ENCODE measurements around the gene BCAS3. TPM values are rescaled to one million over a fixed set of nuclear protein-coding genes. Genes with fewer than 3 reads are reported as not detected.
"Not testable (repeated sequence)": the region's sequence is repeated elsewhere in the genome, so short reads cannot be mapped to it uniquely, and the experiment has no call there.

The BCAS3 gene
- total RNA-seq, 2 experiments from 2014 or later, result 7.2 to 7.5 TPM

- intact Hi-C loops (cut with micrococcal nuclease), result no loop called here
- CTCF ChIA-PET, result interaction anchor here (0.9 kb wide), 1 partner anchor 27 kb away, joined by 3 read pairs; no protein-coding TSS in a partner anchor
- no peak overlapping the region for H3K27ac Mint-ChIP-seq
- no peaks in the 10 kb centered on the region for H3K27me3 Mint-ChIP-seq (ENCODE audit: low read depth)
- no peak for DNase-seq
- peaks cover 2% of the 10 kb centered on the region for H3K4me1 Mint-ChIP-seq (ENCODE audit: low read depth)
- peaks cover 2% of the 10 kb centered on the region for H3K36me3 Mint-ChIP-seq (ENCODE audit: low read depth)
- H3K4me3 Mint-ChIP-seq, result no peak overlapping the region
- H3K9me3 Mint-ChIP-seq, result peaks cover 3% of the 10 kb centered on the region
Measured at GRCh38 chr17:60748204-60748603, 70.6 kb downstream of the BCAS3 start.

DNA sequence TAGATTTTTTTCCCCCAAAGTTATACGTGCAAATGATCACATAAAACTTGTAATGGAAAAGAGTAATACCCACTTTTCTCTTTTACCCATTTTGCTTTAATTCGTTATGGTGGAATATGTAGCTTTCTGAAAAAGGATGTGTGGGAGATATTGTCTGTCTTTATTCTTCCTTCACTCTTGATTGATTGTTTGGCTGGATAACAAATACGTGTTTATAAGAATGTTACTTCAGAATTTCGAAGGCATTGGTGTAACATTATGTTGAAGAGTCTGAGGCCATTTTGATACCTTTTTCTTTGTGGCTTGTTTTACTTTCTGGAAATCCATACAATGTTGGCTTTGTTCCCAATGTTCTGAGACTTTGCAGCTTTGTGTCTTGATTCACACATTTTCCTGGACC lies 71.4 kb downstream of the BCAS3 start:
- no peak for DNase-seq
- Mint-ChIP-seq H3K27ac (no peak overlapping the region), H3K36me3 (ENCODE audit: low read depth) (peaks cover 2% of the 10 kb centered on the region), H3K4me3 (no peak overlapping the region), H3K27me3 (ENCODE audit: low read depth) (no peaks in the 10 kb centered on the region), H3K4me1 (ENCODE audit: low read depth) (peaks cover 2% of the 10 kb centered on the region), H3K9me3 (peaks cover 3% of the 10 kb centered on the region)
- intact Hi-C loops (cut with micrococcal nuclease), result no loop called here
- CTCF ChIA-PET, result no interaction called here

DNA sequence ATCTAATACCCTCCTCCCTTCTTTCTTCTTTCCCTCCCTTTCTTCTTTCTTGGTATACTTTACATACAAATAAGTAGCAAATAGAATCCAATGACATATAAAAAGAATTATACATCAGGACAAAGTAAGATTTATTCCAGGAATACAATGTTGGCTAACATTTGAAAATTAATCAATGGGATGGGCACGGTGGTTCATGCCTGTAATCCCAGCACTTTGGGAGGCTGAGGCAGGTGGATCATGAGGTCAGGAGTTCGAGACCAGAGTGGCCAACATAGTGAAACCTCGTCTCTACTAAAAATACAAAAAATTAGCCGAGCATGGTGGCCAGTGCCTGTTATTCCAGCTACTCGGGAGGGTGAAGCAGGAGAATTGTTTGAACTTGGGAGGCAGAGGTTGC lies 72.1 kb downstream of the BCAS3 start:
- Mint-ChIP-seq H3K4me1 (ENCODE audit: low read depth) (peaks cover 2% of the 10 kb centered on the region), H3K4me3 (no peak overlapping the region), H3K9me3 (peaks cover 3% of the 10 kb centered on the region), H3K27me3 (ENCODE audit: low read depth) (no peaks in the 10 kb centered on the region), H3K27ac (no peak overlapping the region), H3K36me3 (ENCODE audit: low read depth) (peaks cover 2% of the 10 kb centered on the region)
- CTCF ChIA-PET, result no interaction called here
- DNase-seq, result no peak
- intact Hi-C loops (cut with micrococcal nuclease), result no loop called here

DNA sequence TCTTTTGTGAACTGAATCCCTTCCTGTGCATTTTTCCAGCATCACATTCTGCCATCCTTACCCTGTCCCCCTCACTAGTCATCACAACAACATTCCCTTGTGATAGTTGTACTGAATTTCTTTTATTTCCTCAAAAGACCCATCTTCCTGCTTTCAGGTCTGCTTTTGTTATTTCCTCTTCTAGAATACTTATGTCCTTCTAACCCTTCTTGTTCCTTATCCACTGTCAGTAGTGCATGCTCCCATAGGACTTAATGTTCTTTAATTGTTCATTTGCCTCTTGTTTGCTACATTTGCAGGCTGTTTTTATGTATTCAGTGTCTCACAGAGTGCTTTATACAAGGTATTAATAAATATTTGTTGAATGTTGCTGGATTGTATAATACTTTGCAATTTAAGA lies 73.0 kb downstream of the BCAS3 start:
- CTCF ChIA-PET, result no interaction called here
- no peak for DNase-seq
- H3K27ac Mint-ChIP-seq, result no peak overlapping the region
- peaks cover 2% of the 10 kb centered on the region for H3K36me3 Mint-ChIP-seq (ENCODE audit: low read depth)
- no peaks in the 10 kb centered on the region for H3K27me3 Mint-ChIP-seq (ENCODE audit: low read depth)
- peaks cover 2% of the 10 kb centered on the region for H3K4me1 Mint-ChIP-seq (ENCODE audit: low read depth)
- H3K4me3 Mint-ChIP-seq, result no peak overlapping the region
- H3K9me3 Mint-ChIP-seq, result peaks cover 3% of the 10 kb centered on the region
- intact Hi-C loops (cut with micrococcal nuclease), result no loop called here

GRCh38 chr17:60751884-60752283 lies 74.2 kb downstream of the BCAS3 start:
- CTCF ChIA-PET, result no interaction called here
- Mint-ChIP-seq H3K4me1 (ENCODE audit: low read depth) (peaks cover 2% of the 10 kb centered on the region), H3K36me3 (ENCODE audit: low read depth) (peaks cover 2% of the 10 kb centered on the region), H3K9me3 (peaks cover 3% of the 10 kb centered on the region), H3K4me3 (no peak overlapping the region), H3K27ac (no peak overlapping the region), H3K27me3 (ENCODE audit: low read depth) (no peaks in the 10 kb centered on the region)
- intact Hi-C loops (cut with micrococcal nuclease), result no loop called here
- DNase-seq, result no peak

- Mint-ChIP-seq H3K4me3 (no peak overlapping the region), H3K4me1 (ENCODE audit: low read depth) (peaks cover 2% of the 10 kb centered on the region), H3K9me3 (peaks cover 3% of the 10 kb centered on the region), H3K27me3 (ENCODE audit: low read depth) (no peaks in the 10 kb centered on the region), H3K27ac (no peak overlapping the region), H3K36me3 (ENCODE audit: low read depth) (peaks cover 2% of the 10 kb centered on the region)
- CTCF ChIA-PET, result no interaction called here
- intact Hi-C loops (cut with micrococcal nuclease), result no loop called here
- no peak for DNase-seq
Measured at GRCh38 chr17:60752873-60753577, 75.4 kb downstream of the BCAS3 start.

DNA sequence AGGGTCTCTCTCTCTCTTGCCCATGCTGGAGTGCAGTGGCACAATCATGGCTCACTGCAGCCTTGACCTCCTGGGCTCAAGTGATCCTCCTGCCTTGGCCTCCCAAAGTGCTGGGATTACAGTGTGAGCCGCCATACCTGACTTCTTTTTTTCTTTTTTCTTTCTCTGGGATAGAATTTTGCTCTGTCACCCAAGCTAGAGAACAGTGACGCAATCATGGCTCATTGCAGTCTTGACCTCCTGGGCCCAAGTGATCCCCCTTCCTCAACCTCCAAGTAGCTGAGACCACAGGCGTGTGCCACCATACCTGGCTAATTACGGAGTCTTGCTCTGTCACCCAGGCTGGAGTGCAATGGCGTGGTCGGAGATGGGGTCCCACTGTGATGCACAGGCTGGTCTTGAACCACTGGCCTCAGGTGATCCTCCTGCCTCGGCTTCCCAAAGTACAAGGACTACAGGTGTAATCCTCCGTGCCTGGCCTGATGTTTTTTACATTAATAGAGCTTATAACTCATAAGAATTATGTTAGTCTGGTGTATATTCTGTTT lies 76.5 kb downstream of the BCAS3 start:
- no peak overlapping the region for H3K4me3 Mint-ChIP-seq
- peaks cover 2% of the 10 kb centered on the region for H3K4me1 Mint-ChIP-seq (ENCODE audit: low read depth)
- H3K27me3 Mint-ChIP-seq (ENCODE audit: low read depth), result no peaks in the 10 kb centered on the region
- intact Hi-C loops (cut with micrococcal nuclease), result no loop called here
- peaks cover 5% of the 10 kb centered on the region for H3K36me3 Mint-ChIP-seq (ENCODE audit: low read depth)
- CTCF ChIA-PET, result no interaction called here
- no peak for DNase-seq
- H3K9me3 Mint-ChIP-seq, result peaks cover 3% of the 10 kb centered on the region
- no peak overlapping the region for H3K27ac Mint-ChIP-seq

GRCh38 chr17:60756798-60757197 lies 79.1 kb downstream of the BCAS3 start:
- H3K4me3 Mint-ChIP-seq; intact Hi-C loops (cut with micrococcal nuclease); CTCF ChIA-PET; H3K9me3 Mint-ChIP-seq; H3K27ac Mint-ChIP-seq; H3K4me1 Mint-ChIP-seq (ENCODE audit: low read depth); DNase-seq; H3K27me3 Mint-ChIP-seq (ENCODE audit: low read depth): not testable (repeated sequence)
- H3K36me3 Mint-ChIP-seq (ENCODE audit: low read depth), result peaks cover 24% of the 10 kb centered on the region

DNA sequence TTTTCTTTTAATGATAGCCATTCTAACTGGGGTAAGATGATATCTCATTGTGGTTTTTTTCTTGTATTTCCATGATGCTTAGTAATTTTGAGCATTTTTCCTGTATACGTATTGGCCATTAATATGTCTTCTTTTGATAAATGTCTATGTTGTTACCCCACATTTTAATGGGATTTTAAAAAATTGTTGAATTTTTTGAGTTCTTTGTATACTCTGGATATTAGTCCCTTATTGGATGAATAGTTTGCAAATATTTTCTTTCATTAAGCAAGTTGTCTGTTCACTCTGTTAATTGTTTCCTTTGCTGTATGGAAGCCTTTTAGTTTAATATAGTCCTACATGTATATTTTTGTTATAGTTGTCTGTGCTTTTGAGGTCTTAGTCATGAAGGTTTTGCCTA lies 79.8 kb downstream of the BCAS3 start:
- CTCF ChIA-PET, result no interaction called here
- intact Hi-C loops (cut with micrococcal nuclease), result no loop called here
- H3K27me3 Mint-ChIP-seq (ENCODE audit: low read depth), result no peaks in the 10 kb centered on the region
- DNase-seq, result no peak
- no peak overlapping the region for H3K4me3 Mint-ChIP-seq
- H3K27ac Mint-ChIP-seq, result no peak overlapping the region
- no peaks in the 10 kb centered on the region for H3K4me1 Mint-ChIP-seq (ENCODE audit: low read depth)
- H3K9me3 Mint-ChIP-seq, result peaks cover 13% of the 10 kb centered on the region
- H3K36me3 Mint-ChIP-seq (ENCODE audit: low read depth), result peaks cover 28% of the 10 kb centered on the region

GRCh38 chr17:60759756-60760155 lies 82.1 kb downstream of the BCAS3 start:
- H3K36me3 Mint-ChIP-seq (ENCODE audit: low read depth), result peaks cover 28% of the 10 kb centered on the region
- intact Hi-C loops (cut with micrococcal nuclease), result no loop called here
- no peaks in the 10 kb centered on the region for H3K4me1 Mint-ChIP-seq (ENCODE audit: low read depth)
- H3K27ac Mint-ChIP-seq, result no peak overlapping the region
- no peak for DNase-seq
- no peak overlapping the region for H3K4me3 Mint-ChIP-seq
- CTCF ChIA-PET, result interaction anchor here (0.6 kb wide), 1 partner anchor 173 kb away, joined by 3 read pairs; no protein-coding TSS in a partner anchor
- H3K27me3 Mint-ChIP-seq (ENCODE audit: low read depth), result no peaks in the 10 kb centered on the region
- peaks cover 13% of the 10 kb centered on the region for H3K9me3 Mint-ChIP-seq

DNA sequence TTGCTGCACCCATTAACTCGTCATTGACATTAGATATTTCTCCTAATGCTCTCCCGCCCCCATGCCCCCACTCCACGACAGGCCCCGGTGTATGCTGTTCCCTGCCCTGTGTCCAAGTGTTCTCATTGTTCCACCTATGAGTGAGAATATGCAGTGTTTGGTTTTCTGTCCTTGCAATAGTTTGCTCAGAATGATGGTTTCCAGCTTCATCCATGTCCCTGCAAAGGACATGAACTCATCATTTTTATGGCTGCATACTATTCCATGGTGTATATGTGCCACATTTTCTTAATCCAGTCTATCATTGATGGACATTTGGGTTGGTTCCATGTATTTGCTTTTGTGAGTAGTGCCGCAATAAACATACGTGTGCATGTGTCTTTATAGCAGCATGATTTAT lies 83.7 kb downstream of the BCAS3 start:
- H3K27ac Mint-ChIP-seq; H3K27me3 Mint-ChIP-seq (ENCODE audit: low read depth); DNase-seq; intact Hi-C loops (cut with micrococcal nuclease); H3K4me1 Mint-ChIP-seq (ENCODE audit: low read depth); CTCF ChIA-PET; H3K4me3 Mint-ChIP-seq: not testable (repeated sequence)
- peaks cover 21% of the 10 kb centered on the region for H3K9me3 Mint-ChIP-seq
- H3K36me3 Mint-ChIP-seq (ENCODE audit: low read depth), result peaks cover 36% of the 10 kb centered on the region

GRCh38 chr17:60766778-60767190 lies 89.1 kb downstream of the BCAS3 start:
- H3K27ac Mint-ChIP-seq, result no peak overlapping the region
- intact Hi-C loops (cut with micrococcal nuclease), result no loop called here
- peaks cover 12% of the 10 kb centered on the region for H3K9me3 Mint-ChIP-seq
- H3K4me1 Mint-ChIP-seq (ENCODE audit: low read depth), result peaks cover 7% of the 10 kb centered on the region
- no peaks in the 10 kb centered on the region for H3K27me3 Mint-ChIP-seq (ENCODE audit: low read depth)
- CTCF ChIA-PET, result no interaction called here
- H3K36me3 Mint-ChIP-seq (ENCODE audit: low read depth), result peaks cover 14% of the 10 kb centered on the region
- no peak for DNase-seq
- H3K4me3 Mint-ChIP-seq, result no peak overlapping the region

- no peak overlapping the region for H3K4me3 Mint-ChIP-seq
- no peak overlapping the region for H3K27ac Mint-ChIP-seq
- H3K27me3 Mint-ChIP-seq (ENCODE audit: low read depth), result no peaks in the 10 kb centered on the region
- peaks cover 8% of the 10 kb centered on the region for H3K9me3 Mint-ChIP-seq
- peaks cover 7% of the 10 kb centered on the region for H3K4me1 Mint-ChIP-seq (ENCODE audit: low read depth)
- H3K36me3 Mint-ChIP-seq (ENCODE audit: low read depth), result peaks cover 10% of the 10 kb centered on the region
- CTCF ChIA-PET, result no interaction called here
- intact Hi-C loops (cut with micrococcal nuclease), result no loop called here
- no peak for DNase-seq
Measured at GRCh38 chr17:60767744-60768308, 90.2 kb downstream of the BCAS3 start.

All from activated naive CD4-positive, alpha-beta T cell treated with anti-CD3 and anti-CD28 coated beads for 36 hours (primary cell).